ENCODE results near the gene KPNA3. TPM values are rescaled to one million over a fixed set of nuclear protein-coding genes. Genes with fewer than 3 reads are reported as not detected.

The KPNA3 gene
- total RNA-seq, 1 experiment from 2014 or later: 49.7 TPM

DNA sequence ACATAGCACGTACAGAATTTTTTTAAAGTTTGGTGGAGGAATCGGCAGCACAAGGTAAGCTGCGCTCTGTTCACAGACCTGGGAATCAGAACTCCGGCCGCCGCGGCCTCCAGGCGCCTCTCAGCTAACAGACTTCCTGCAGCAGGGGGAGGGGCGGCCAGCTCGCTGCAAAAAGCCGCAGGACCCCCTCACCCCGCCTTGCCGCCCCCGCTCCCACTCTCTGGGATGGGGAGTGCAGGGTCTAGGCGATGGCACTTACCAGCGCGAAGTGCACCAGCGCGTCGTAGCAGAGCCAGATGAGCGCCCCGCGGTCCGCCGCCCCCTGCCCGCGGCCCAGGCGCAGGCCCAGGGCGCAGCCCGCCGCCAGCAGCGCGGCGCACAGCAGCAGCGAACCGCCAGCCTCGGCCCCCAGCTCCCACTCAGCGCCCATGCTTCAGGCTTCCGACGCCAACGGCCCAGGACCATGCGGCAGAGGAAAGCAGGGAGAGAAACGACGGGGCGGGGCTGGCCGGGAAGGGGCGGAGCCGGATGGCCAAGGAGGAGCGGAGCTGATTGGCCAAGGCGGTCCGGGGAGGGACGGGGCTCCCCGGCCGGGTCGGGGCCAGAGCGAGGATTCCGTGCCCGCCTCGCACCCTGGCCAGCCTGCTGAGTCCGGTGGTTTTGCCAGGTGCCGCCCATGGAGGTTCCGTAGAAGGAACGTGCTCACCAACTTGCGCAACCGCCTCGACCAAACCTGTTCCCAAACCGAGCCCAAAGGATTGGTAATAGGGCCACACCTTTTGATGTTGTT lies 101.3 kb downstream of the KPNA3 start, which contains the start of gene EBPL:
Gene EBPL (minus strand): TSS at position 492 of the 790 bp plus-strand sequence. CDS start 62 bp downstream, at position 430.
- Histone ChIP-seq H2BK15ac (ENCODE audit: low read depth, low read length) (no peak within 1 kb of the TSS), H3K27ac (ENCODE audit: insufficient read length, low read depth, low read length) (no peak within 1 kb of the TSS), H3K4me2 (ENCODE audit: insufficient read depth, insufficient read length, low read length) (peak within 1 kb of the TSS; percentile 97), H3K18ac (ENCODE audit: insufficient read length, low read depth, low read length) (peak within 1 kb of the TSS; percentile 65), H2BK120ac (ENCODE audit: low read depth, low read length, poor library complexity, severe bottlenecking) (no peak within 1 kb of the TSS), H2BK20ac (ENCODE audit: low read depth, low read length, poor library complexity, severe bottlenecking) (no peak within 1 kb of the TSS), H2AFZ (ENCODE audit: low read length) (peak within 1 kb of the TSS; percentile 53), H3K14ac (ENCODE audit: insufficient read depth, low read length) (peak within 1 kb of the TSS; percentile 50; the same call in 1 of the 2 replicates), H3K23ac (ENCODE audit: insufficient read length, low read depth, low read length) (no peak within 1 kb of the TSS), H3K23me2 (ENCODE audit: insufficient read length, low read depth, low read length, poor library complexity, severe bottlenecking) (no peaks in the 10 kb centered on the region), H4K20me1 (ENCODE audit: control insufficient read depth, insufficient read depth, insufficient read length) (no peaks in the 10 kb centered on the region), H3K4me1 (ENCODE audit: insufficient read depth, low read length) (peaks cover 3% of the 10 kb centered on the region; the same call in 1 of the 2 replicates), H4K91ac (ENCODE audit: insufficient read length, low read depth, low read length) (no peak within 1 kb of the TSS), H3K56ac (ENCODE audit: insufficient read length, low read depth, low read length) (no peak within 1 kb of the TSS), H2AK5ac (ENCODE audit: insufficient read length, low read length) (no peak within 1 kb of the TSS), H2BK12ac (ENCODE audit: insufficient read length, low read depth, low read length) (no peak within 1 kb of the TSS), H3K9me3 (ENCODE audit: control insufficient read depth, low read depth, low read length) (no peaks in the 10 kb centered on the region), H3K9ac (ENCODE audit: extremely low read depth, insufficient read length, low read length) (peak within 1 kb of the TSS; percentile 82), H4K5ac (ENCODE audit: insufficient read length, low read depth, low read length) (no peak within 1 kb of the TSS), H2BK5ac (ENCODE audit: insufficient read length, low read length) (no peak within 1 kb of the TSS), H3T11ph (ENCODE audit: low read length) (no peak within 1 kb of the TSS), H3K27me3 (ENCODE audit: insufficient read depth, low read length) (no peaks in the 10 kb centered on the region), H3K79me1 (ENCODE audit: insufficient read depth, low read depth, low read length, poor library complexity, severe bottlenecking) (no peaks in the 10 kb centered on the region), H4K8ac (replicated peaks; ENCODE audit: insufficient read length, low read depth, low read length) (no peak within 1 kb of the TSS), H3K79me2 (ENCODE audit: insufficient read depth, low read length) (peaks cover 10% of the 10 kb centered on the region; the same call in 1 of the 2 replicates), H3K4ac (ENCODE audit: low read depth, low read length) (no peak within 1 kb of the TSS)
- peaks cover 16 to 19% (median 18%) of the 10 kb centered on the region in 3 experiments; a peak in 6 of 7 replicates for H3K36me3 Mint-ChIP-seq (ENCODE audit: insufficient read depth in 1 of 3, low read depth in 3 of 3)
- TF ChIP-seq, protein P1, sequence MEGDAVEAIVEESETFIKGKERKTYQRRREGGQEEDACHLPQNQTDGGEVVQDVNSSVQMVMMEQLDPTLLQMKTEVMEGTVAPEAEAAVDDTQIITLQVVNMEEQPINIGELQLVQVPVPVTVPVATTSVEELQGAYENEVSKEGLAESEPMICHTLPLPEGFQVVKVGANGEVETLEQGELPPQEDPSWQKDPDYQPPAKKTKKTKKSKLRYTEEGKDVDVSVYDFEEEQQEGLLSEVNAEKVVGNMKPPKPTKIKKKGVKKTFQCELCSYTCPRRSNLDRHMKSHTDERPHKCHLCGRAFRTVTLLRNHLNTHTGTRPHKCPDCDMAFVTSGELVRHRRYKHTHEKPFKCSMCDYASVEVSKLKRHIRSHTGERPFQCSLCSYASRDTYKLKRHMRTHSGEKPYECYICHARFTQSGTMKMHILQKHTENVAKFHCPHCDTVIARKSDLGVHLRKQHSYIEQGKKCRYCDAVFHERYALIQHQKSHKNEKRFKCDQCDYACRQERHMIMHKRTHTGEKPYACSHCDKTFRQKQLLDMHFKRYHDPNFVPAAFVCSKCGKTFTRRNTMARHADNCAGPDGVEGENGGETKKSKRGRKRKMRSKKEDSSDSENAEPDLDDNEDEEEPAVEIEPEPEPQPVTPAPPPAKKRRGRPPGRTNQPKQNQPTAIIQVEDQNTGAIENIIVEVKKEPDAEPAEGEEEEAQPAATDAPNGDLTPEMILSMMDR (conservative IDR thresholded peaks at IDR 0.05): no peak
- DNase-seq: peak; percentile 96
- no CpG with 5 or more reads among the region's 67 CpGs for WGBS (ENCODE audit: extremely low coverage, insufficient read length, low lambda C conversion rate)
- peaks cover 18 to 26% of the 10 kb centered on the region in 2 experiments for H3K4me1 Mint-ChIP-seq
- peak within 1 kb of the TSS; percentile 89 to 94 for H3K4me3 Mint-ChIP-seq
- H3K27ac Mint-ChIP-seq: peak within 1 kb of the TSS; percentile 86 to 94 (median 93); a peak in 6 of 7 replicates
- H3K9me3 Mint-ChIP-seq: no peaks in the 10 kb centered on the region; a peak in 1 of 5 replicates
- H3K27me3 Mint-ChIP-seq (ENCODE audit: low read depth): no peaks in the 10 kb centered on the region; the same call in 1 of the 2 replicates
